ENCODE data around the gene CXCR6.

The CXCR6 gene

GRCh38 chr3:45948881-45949280 lies 5.6 kb downstream of the CXCR6 start:
- Histone ChIP-seq H3K27ac (ENCODE audit: low read length) (no peak overlapping the region), H3K4me3 (ENCODE audit: low read length in 2 of 2) (no peak overlapping the region), H3K9ac (ENCODE audit: low read length in 2 of 2) (no peak overlapping the region), H3K27me3 (ENCODE audit: control insufficient read depth in 1 of 2, insufficient read depth in 2 of 2, low read length in 2 of 2) (no peaks in the 10 kb centered on the region), H3K36me3 (ENCODE audit: control insufficient read depth in 2 of 2, insufficient read depth in 2 of 2, low read length in 2 of 2) (peaks cover 76 to 83% of the 10 kb centered on the region in 2 donors), H3K9me3 (ENCODE audit: control insufficient read depth in 2 of 2, low read length in 2 of 2) (no peaks in the 10 kb centered on the region), H3K4me1 (ENCODE audit: control insufficient read depth, insufficient read depth, low read length) (peaks cover 5% of the 10 kb centered on the region)

- H3K9ac ChIP-seq (ENCODE audit: low read length in 2 of 2) = no peak overlapping the region
- peaks cover 5% of the 10 kb centered on the region for H3K4me1 ChIP-seq (ENCODE audit: control insufficient read depth, insufficient read depth, low read length)
- H3K9me3 ChIP-seq (ENCODE audit: control insufficient read depth in 2 of 2, low read length in 2 of 2) = no peaks in the 10 kb centered on the region
- no peak overlapping the region for H3K4me3 ChIP-seq (ENCODE audit: low read length in 2 of 2)
- no peaks in the 10 kb centered on the region for H3K27me3 ChIP-seq (ENCODE audit: control insufficient read depth in 1 of 2, insufficient read depth in 2 of 2, low read length in 2 of 2)
- peaks cover 82 to 89% of the 10 kb centered on the region in 2 donors for H3K36me3 ChIP-seq (ENCODE audit: control insufficient read depth in 2 of 2, insufficient read depth in 2 of 2, low read length in 2 of 2)
- H3K27ac ChIP-seq (ENCODE audit: low read length) = no peak overlapping the region
Observed at GRCh38 chr3:45949432-45949831, 6.2 kb downstream of the CXCR6 start.

GRCh38 chr3:45950131-45950530 lies 6.9 kb downstream of the CXCR6 start:
- H3K36me3 ChIP-seq (ENCODE audit: control insufficient read depth in 2 of 2, insufficient read depth in 2 of 2, low read length in 2 of 2) = peaks cover 85 to 95% of the 10 kb centered on the region in 2 donors
- no peak overlapping the region for H3K9ac ChIP-seq (ENCODE audit: low read length in 2 of 2)

GRCh38 chr3:45950686-45951600 lies 7.7 kb downstream of the CXCR6 start:
- no peaks in the 10 kb centered on the region for H3K27me3 ChIP-seq (ENCODE audit: control insufficient read depth in 1 of 2, insufficient read depth in 2 of 2, low read length in 2 of 2)
- H3K9ac ChIP-seq (ENCODE audit: low read length in 2 of 2) = no peak overlapping the region
- H3K27ac ChIP-seq (ENCODE audit: low read length) = no peak overlapping the region
- H3K4me3 ChIP-seq (ENCODE audit: low read length in 2 of 2) = no peak overlapping the region
- no peaks in the 10 kb centered on the region for H3K9me3 ChIP-seq (ENCODE audit: control insufficient read depth in 2 of 2, low read length in 2 of 2)
- H3K36me3 ChIP-seq (ENCODE audit: control insufficient read depth in 2 of 2, insufficient read depth in 2 of 2, low read length in 2 of 2) = peaks cover 85 to 95% of the 10 kb centered on the region in 2 donors
- peaks cover 5% of the 10 kb centered on the region for H3K4me1 ChIP-seq (ENCODE audit: control insufficient read depth, insufficient read depth, low read length)

More at GRCh38 chr3:45950131-45950530, 6.9 kb downstream of the CXCR6 start:
- Histone ChIP-seq H3K27ac (ENCODE audit: low read length) (no peak overlapping the region), H3K4me1 (ENCODE audit: control insufficient read depth, insufficient read depth, low read length) (peaks cover 5% of the 10 kb centered on the region), H3K27me3 (ENCODE audit: control insufficient read depth in 1 of 2, insufficient read depth in 2 of 2, low read length in 2 of 2) (no peaks in the 10 kb centered on the region), H3K4me3 (ENCODE audit: low read length in 2 of 2) (no peak overlapping the region), H3K9me3 (ENCODE audit: control insufficient read depth in 2 of 2, low read length in 2 of 2) (no peaks in the 10 kb centered on the region)

- H3K27me3 ChIP-seq (ENCODE audit: control insufficient read depth in 1 of 2, insufficient read depth in 2 of 2, low read length in 2 of 2) = no peaks in the 10 kb centered on the region
- no peak overlapping the region for H3K4me3 ChIP-seq (ENCODE audit: low read length in 2 of 2)
- no peak overlapping the region for H3K9ac ChIP-seq (ENCODE audit: low read length in 2 of 2)
- no peak overlapping the region for H3K27ac ChIP-seq (ENCODE audit: low read length)
- H3K4me1 ChIP-seq (ENCODE audit: control insufficient read depth, insufficient read depth, low read length) = peaks cover 5% of the 10 kb centered on the region
- no peaks in the 10 kb centered on the region for H3K9me3 ChIP-seq (ENCODE audit: control insufficient read depth in 2 of 2, low read length in 2 of 2)
- peaks cover 80 to 88% of the 10 kb centered on the region in 2 donors for H3K36me3 ChIP-seq (ENCODE audit: control insufficient read depth in 2 of 2, insufficient read depth in 2 of 2, low read length in 2 of 2)
Observed at GRCh38 chr3:45951946-45952345, 8.7 kb downstream of the CXCR6 start.

- peaks cover 77 to 83% of the 10 kb centered on the region in 2 donors for H3K36me3 ChIP-seq (ENCODE audit: control insufficient read depth in 2 of 2, insufficient read depth in 2 of 2, low read length in 2 of 2)
Observed at GRCh38 chr3:45952456-45952855, 9.2 kb downstream of the CXCR6 start.

GRCh38 chr3:45953536-45953935 lies 10.3 kb downstream of the CXCR6 start:
- H3K9ac ChIP-seq (ENCODE audit: low read length in 2 of 2) = no peak overlapping the region
- no peaks in the 10 kb centered on the region for H3K27me3 ChIP-seq (ENCODE audit: control insufficient read depth in 1 of 2, insufficient read depth in 2 of 2, low read length in 2 of 2)
- no peak overlapping the region for H3K4me3 ChIP-seq (ENCODE audit: low read length in 2 of 2)
- H3K27ac ChIP-seq (ENCODE audit: low read length) = no peak overlapping the region
- peaks cover 6% of the 10 kb centered on the region for H3K4me1 ChIP-seq (ENCODE audit: control insufficient read depth, insufficient read depth, low read length)
- peaks cover 75 to 85% of the 10 kb centered on the region in 2 donors for H3K36me3 ChIP-seq (ENCODE audit: control insufficient read depth in 2 of 2, insufficient read depth in 2 of 2, low read length in 2 of 2)
- H3K9me3 ChIP-seq (ENCODE audit: control insufficient read depth in 2 of 2, low read length in 2 of 2) = no peaks in the 10 kb centered on the region

More at GRCh38 chr3:45952456-45952855, 9.2 kb downstream of the CXCR6 start:
- Histone ChIP-seq H3K27me3 (ENCODE audit: control insufficient read depth in 1 of 2, insufficient read depth in 2 of 2, low read length in 2 of 2) (no peaks in the 10 kb centered on the region), H3K9me3 (ENCODE audit: control insufficient read depth in 2 of 2, low read length in 2 of 2) (no peaks in the 10 kb centered on the region), H3K4me1 (ENCODE audit: control insufficient read depth, insufficient read depth, low read length) (peaks cover 5% of the 10 kb centered on the region), H3K9ac (ENCODE audit: low read length in 2 of 2) (no peak overlapping the region), H3K27ac (ENCODE audit: low read length) (no peak overlapping the region), H3K4me3 (ENCODE audit: low read length in 2 of 2) (no peak overlapping the region)

- Histone ChIP-seq H3K27me3 (ENCODE audit: control insufficient read depth in 1 of 2, insufficient read depth in 2 of 2, low read length in 2 of 2) (no peaks in the 10 kb centered on the region), H3K27ac (ENCODE audit: low read length) (no peak overlapping the region), H3K4me3 (ENCODE audit: low read length in 2 of 2) (no peak overlapping the region), H3K4me1 (ENCODE audit: control insufficient read depth, insufficient read depth, low read length) (peaks cover 4% of the 10 kb centered on the region), H3K9ac (ENCODE audit: low read length in 2 of 2) (no peak overlapping the region), H3K36me3 (ENCODE audit: control insufficient read depth in 2 of 2, insufficient read depth in 2 of 2, low read length in 2 of 2) (peaks cover 76 to 85% of the 10 kb centered on the region in 2 donors), H3K9me3 (ENCODE audit: control insufficient read depth in 2 of 2, low read length in 2 of 2) (no peaks in the 10 kb centered on the region)
Observed at GRCh38 chr3:45954306-45954705, 11.0 kb downstream of the CXCR6 start.

GRCh38 chr3:45955017-45955647 lies 11.9 kb downstream of the CXCR6 start:
- no peak overlapping the region for H3K27ac ChIP-seq (ENCODE audit: low read length)
- no peak overlapping the region for H3K4me3 ChIP-seq (ENCODE audit: low read length in 2 of 2)
- H3K27me3 ChIP-seq (ENCODE audit: control insufficient read depth in 1 of 2, insufficient read depth in 2 of 2, low read length in 2 of 2) = no peaks in the 10 kb centered on the region
- H3K9me3 ChIP-seq (ENCODE audit: control insufficient read depth in 2 of 2, low read length in 2 of 2) = no peaks in the 10 kb centered on the region
- no peak overlapping the region for H3K9ac ChIP-seq (ENCODE audit: low read length in 2 of 2)
- H3K4me1 ChIP-seq (ENCODE audit: control insufficient read depth, insufficient read depth, low read length) = peaks cover 4% of the 10 kb centered on the region
- peaks cover 78 to 85% of the 10 kb centered on the region in 2 donors for H3K36me3 ChIP-seq (ENCODE audit: control insufficient read depth in 2 of 2, insufficient read depth in 2 of 2, low read length in 2 of 2)

GRCh38 chr3:45955706-45956105 lies 12.4 kb downstream of the CXCR6 start:
- Histone ChIP-seq H3K4me1 (ENCODE audit: control insufficient read depth, insufficient read depth, low read length) (peaks cover 4% of the 10 kb centered on the region), H3K27ac (ENCODE audit: low read length) (no peak overlapping the region), H3K36me3 (ENCODE audit: control insufficient read depth in 2 of 2, insufficient read depth in 2 of 2, low read length in 2 of 2) (peaks cover 82 to 85% of the 10 kb centered on the region in 2 donors), H3K4me3 (ENCODE audit: low read length in 2 of 2) (no peak overlapping the region), H3K27me3 (ENCODE audit: control insufficient read depth in 1 of 2, insufficient read depth in 2 of 2, low read length in 2 of 2) (no peaks in the 10 kb centered on the region), H3K9ac (ENCODE audit: low read length in 2 of 2) (no peak overlapping the region), H3K9me3 (ENCODE audit: control insufficient read depth in 2 of 2, low read length in 2 of 2) (no peaks in the 10 kb centered on the region)
